HepG2 (cell line): ENCODE data around the gene GADD45B. TPM values are rescaled to one million over a fixed set of nuclear protein-coding genes. Genes with fewer than 3 reads are reported as not detected.

Experiments used
- GATAD2A ChIP-seq: IDR thresholded peaks from 2 replicates; pipeline ENCODE4 v1.6.1; 2016
- GTF3A ChIP-seq: sonication (generic); formaldehyde crosslinking; conservative IDR thresholded peaks from 2 replicates; pipeline ENCODE4 v1.4.0; 2020; ENCODE audit warnings: mild to moderate bottlenecking, missing genetic modification reagents
- KDM5B ChIP-seq: sonication (generic); formaldehyde crosslinking; IDR thresholded peaks from 2 replicates; pipeline ENCODE4 v1.4.0; 2020; ENCODE audit warnings: missing genetic modification reagents, mild to moderate bottlenecking, borderline replicate concordance
- KLF6 ChIP-seq: IDR thresholded peaks from 2 replicates; pipeline ENCODE4 v1.8.0; 2016; ENCODE audit warnings: missing biosample characterization, missing genetic modification reagents
- MED1 ChIP-seq: sonication (generic); formaldehyde crosslinking; IDR thresholded peaks from 2 replicates; pipeline ENCODE4 v1.4.0; 2020; ENCODE audit warnings: missing genetic modification reagents
- MLX ChIP-seq: IDR thresholded peaks from 2 replicates; pipeline ENCODE4 v1.6.1; 2016
- NFIC ChIP-seq: IDR thresholded peaks from 2 replicates; pipeline ENCODE4 v1.6.1; 2012; ENCODE audit warnings: mild to moderate bottlenecking, low read length, inconsistent platforms
- ONECUT2 ChIP-seq: sonication (generic); formaldehyde crosslinking; IDR thresholded peaks from 2 replicates; pipeline ENCODE4 v1.4.0; 2020; ENCODE audit warnings: missing genetic modification reagents
- RCOR2 ChIP-seq: IDR thresholded peaks from 2 replicates; pipeline ENCODE4 v1.6.1; 2016; ENCODE audit warnings: missing biosample characterization, missing genetic modification reagents
- SAP130 ChIP-seq: IDR thresholded peaks from 2 replicates; pipeline ENCODE4 v1.6.1; 2016; ENCODE audit warnings: low read depth
- SATB2 ChIP-seq: sonication (generic); formaldehyde crosslinking; IDR thresholded peaks from 2 replicates; pipeline ENCODE4 v1.5.0; 2020; ENCODE audit warnings: missing genetic modification reagents
- SIX1 ChIP-seq: sonication (generic); formaldehyde crosslinking; IDR thresholded peaks from 2 replicates; pipeline ENCODE4 v1.4.0; 2020; ENCODE audit warnings: missing genetic modification reagents, borderline replicate concordance
- SKI ChIP-seq: fragments of 450-650 bp; IDR thresholded peaks from one replicate; pipeline ENCODE4 v1.6.1; 2018; ENCODE audit warnings: mild to moderate bottlenecking; ENCODE audit not compliant: partially characterized antibody
- SP1 ChIP-seq, 2 experiments: fragments of 450-650 bp in 1 of 2; sonication (generic) in 1 of 2; formaldehyde crosslinking in 1 of 2; IDR thresholded peaks; 2 replicates each; pipeline versions ENCODE4 v1.4.0 to v1.6.1; 2016 to 2020; ENCODE audit warnings: missing genetic modification reagents in 1 of 2
- ZBTB3 ChIP-seq: sonication (generic); formaldehyde crosslinking; IDR thresholded peaks from 2 replicates; pipeline ENCODE4 v1.4.0; 2020; ENCODE audit warnings: low read depth, mild to moderate bottlenecking, moderate library complexity, missing genetic modification reagents, borderline replicate concordance
- ZFX ChIP-seq: sonication (generic); formaldehyde crosslinking; IDR thresholded peaks from 2 replicates; pipeline ENCODE4 v1.4.0; 2020; ENCODE audit warnings: mild to moderate bottlenecking, low read depth, missing genetic modification reagents, moderate library complexity
- ZFYVE20 ChIP-seq: sonication (generic); formaldehyde crosslinking; IDR thresholded peaks from 2 replicates; pipeline ENCODE4 v1.8.0; 2023; ENCODE audit warnings: low read depth, mild to moderate bottlenecking, moderate library complexity, missing genetic modification reagents, borderline replicate concordance
- ZMYM3 ChIP-seq: sonication (generic); formaldehyde crosslinking; IDR thresholded peaks from 2 replicates; pipeline ENCODE4 v1.5.1; 2020; ENCODE audit warnings: mild to moderate bottlenecking, missing genetic modification reagents
- ZNF275 ChIP-seq: sonication (generic); formaldehyde crosslinking; IDR thresholded peaks from 2 replicates; pipeline ENCODE4 v1.8.0; 2022; ENCODE audit warnings: missing genetic modification reagents, mild to moderate bottlenecking, inconsistent platforms, borderline replicate concordance
- ZNF33B ChIP-seq: sonication (generic); formaldehyde crosslinking; IDR thresholded peaks from 2 replicates; pipeline ENCODE4 v1.5.1; 2020; ENCODE audit warnings: mild to moderate bottlenecking, missing genetic modification reagents
- ZNF549 ChIP-seq: sonication (generic); formaldehyde crosslinking; IDR thresholded peaks from 2 replicates; pipeline ENCODE4 v1.5.0; 2020; ENCODE audit warnings: missing genetic modification reagents
- ZNF556 ChIP-seq: sonication (generic); formaldehyde crosslinking; IDR thresholded peaks from 2 replicates; pipeline ENCODE4 v1.4.0; 2020; ENCODE audit warnings: mild to moderate bottlenecking, missing genetic modification reagents, borderline replicate concordance
- ZNF670 ChIP-seq: sonication (generic); formaldehyde crosslinking; IDR thresholded peaks from 2 replicates; pipeline ENCODE4 v1.8.0; 2022; ENCODE audit warnings: mild to moderate bottlenecking, missing genetic modification reagents, borderline replicate concordance
- ZNF749 ChIP-seq: sonication (generic); formaldehyde crosslinking; IDR thresholded peaks from 2 replicates; pipeline ENCODE4 v1.8.0; 2022; ENCODE audit warnings: mild to moderate bottlenecking, missing genetic modification reagents, moderate library complexity, borderline replicate concordance
- ZSCAN20 ChIP-seq: sonication (generic); formaldehyde crosslinking; IDR thresholded peaks from 2 replicates; pipeline ENCODE4 v1.4.0; 2020; ENCODE audit warnings: missing genetic modification reagents, mild to moderate bottlenecking, borderline replicate concordance
- polyA plus RNA-seq, 8 experiments: library from polyadenylated mRNA; depleted of rRNA in 3 of 8; stranded (reverse) in 7 of 8; unstranded in 1 of 8; fragments of >200 nt; fragmentation: Illumina TruSeq in 4 of 8; extraction: Trizol in 4 of 8; gene quantifications; 2 replicates each; pipeline versions ENCODE4 v1.2.1 to v1.2.3, GENCODE V29; 2011 to 2016; ENCODE audit warnings: low read depth in 4 of 8, missing spikeins in 1 of 8, mixed read lengths in 1 of 8; ENCODE audit not compliant: insufficient read depth in 1 of 8
- total RNA-seq, 5 experiments: library from RNA; depleted of rRNA; stranded (reverse); fragments of >200 nt; fragmentation: Illumina TruSeq; extraction: Trizol; gene quantifications; 2 replicates each; pipeline ENCODE4 v1.2.3, GENCODE V29; 2016; ENCODE audit warnings: low read depth in 1 of 5
- TF ChIP-seq, protein P1 (sequence below): sonication (generic); formaldehyde crosslinking; IDR thresholded peaks from 2 replicates; pipeline ENCODE4 v1.5.0; 2020; ENCODE audit warnings: missing genetic modification reagents
- TF ChIP-seq, protein P2 (sequence below): sonication (generic); formaldehyde crosslinking; IDR thresholded peaks from 2 replicates; pipeline ENCODE4 v1.4.0; 2020; ENCODE audit warnings: mild to moderate bottlenecking, low read depth, missing genetic modification reagents

GADD45B gene
- total and polyA plus RNA-seq, 2 of the 13 experiments (the other 11 are each of a cell fraction or from before 2014, with no cell fraction given), result 4.6 to 34.1 TPM

GRCh38 chr19:2427429-2428320, 48.3 kb upstream of the GADD45B start, which contains the start of gene TIMM13 (continued):
- TF ChIP-seq ZNF749 (CRISPR knock-in tag), result peak; percentile 73; the same call in 1 of the 2 replicates
- TF ChIP-seq, protein P1, sequence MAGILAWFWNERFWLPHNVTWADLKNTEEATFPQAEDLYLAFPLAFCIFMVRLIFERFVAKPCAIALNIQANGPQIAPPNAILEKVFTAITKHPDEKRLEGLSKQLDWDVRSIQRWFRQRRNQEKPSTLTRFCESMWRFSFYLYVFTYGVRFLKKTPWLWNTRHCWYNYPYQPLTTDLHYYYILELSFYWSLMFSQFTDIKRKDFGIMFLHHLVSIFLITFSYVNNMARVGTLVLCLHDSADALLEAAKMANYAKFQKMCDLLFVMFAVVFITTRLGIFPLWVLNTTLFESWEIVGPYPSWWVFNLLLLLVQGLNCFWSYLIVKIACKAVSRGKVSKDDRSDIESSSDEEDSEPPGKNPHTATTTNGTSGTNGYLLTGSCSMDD (CRISPR knock-in tag), result no peak
- TF ChIP-seq ZFX (CRISPR knock-in tag), result peak; percentile 96
- no peak for TF ChIP-seq SIX1 (CRISPR knock-in tag)
- peak; percentile 80 for TF ChIP-seq ZNF275 (CRISPR knock-in tag)
- no peak for TF ChIP-seq ZFYVE20 (CRISPR knock-in tag)
- no peak for TF ChIP-seq ZMYM3
- TF ChIP-seq ZNF33B (CRISPR knock-in tag), result peak; percentile 63; the same call in 1 of the 2 replicates
- 0 out of 2 replicates have a peak, but pooled peaks have one; percentile 34 for TF ChIP-seq NFIC
- no peak for TF ChIP-seq ONECUT2 (CRISPR knock-in tag)
- TF ChIP-seq KLF6 (CRISPR knock-in tag), result peak; percentile 52; the same call in 1 of the 2 replicates
- TF ChIP-seq SKI, result peak; percentile 76
- TF ChIP-seq KDM5B (CRISPR knock-in tag), result peak; percentile 35; the same call in 1 of the 2 replicates
- TF ChIP-seq SAP130 (CRISPR knock-in tag), result peak; percentile 87
- TF ChIP-seq ZNF549 (CRISPR knock-in tag), result no peak
- TF ChIP-seq GTF3A (CRISPR knock-in tag), result peak; percentile 42; the same call in 1 of the 2 replicates
- no peak for TF ChIP-seq SP1 (IDR thresholded peaks at IDR 0.05)
- peak; percentile 94 for TF ChIP-seq SP1 (CRISPR knock-in tag; IDR thresholded peaks at IDR 0.05)
- no peak for TF ChIP-seq ZNF670 (CRISPR knock-in tag)
- TF ChIP-seq ZSCAN20 (CRISPR knock-in tag), result peak; percentile 78
- TF ChIP-seq SATB2 (CRISPR knock-in tag), result peak; percentile 70; the same call in 1 of the 2 replicates
- TF ChIP-seq RCOR2, result no peak
- peak; percentile 86 for TF ChIP-seq ZNF556
- peak; percentile 52 for TF ChIP-seq ZBTB3 (CRISPR knock-in tag)
- peak; percentile 77 for TF ChIP-seq GATAD2A (CRISPR knock-in tag)
- TF ChIP-seq MED1, result peak; percentile 65
- TF ChIP-seq, protein P2, sequence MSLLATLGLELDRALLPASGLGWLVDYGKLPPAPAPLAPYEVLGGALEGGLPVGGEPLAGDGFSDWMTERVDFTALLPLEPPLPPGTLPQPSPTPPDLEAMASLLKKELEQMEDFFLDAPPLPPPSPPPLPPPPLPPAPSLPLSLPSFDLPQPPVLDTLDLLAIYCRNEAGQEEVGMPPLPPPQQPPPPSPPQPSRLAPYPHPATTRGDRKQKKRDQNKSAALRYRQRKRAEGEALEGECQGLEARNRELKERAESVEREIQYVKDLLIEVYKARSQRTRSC, result no peak
- TF ChIP-seq MLX (CRISPR knock-in tag), result no peak
